Measurements from ENCODE around the gene PKP1.

GRCh38 chr1:201325678-201326060 is 42.4 kb downstream of the PKP1 start:
- TF ChIP-seq EZH2 (IDR thresholded peaks at IDR 0.05; ENCODE audit: borderline replicate concordance, low read depth, low read length, severe bottlenecking), result no peak
- no peak for TF ChIP-seq CTCF (IDR thresholded peaks at IDR 0.05; ENCODE audit: borderline replicate concordance, extremely low read depth, low read length, poor library complexity, severe bottlenecking)

Measured in DND-41 (cell line).